GM19467 (cell line): ENCODE measurements around the gene MRPL34.
"Not testable (repeated sequence)": the region's sequence is repeated elsewhere in the genome, so short reads cannot be mapped to it uniquely, and the experiment has no call there.

ENCODE experiments used
- ATAC-seq: cut with Tn5 transposase; IDR thresholded peaks from one replicate; pipeline ENCODE4 v1.9.1; 2021; ENCODE audit warnings: mild to moderate bottlenecking, moderate library complexity; ENCODE audit not compliant: unreplicated experiment

MRPL34 gene

DNA sequence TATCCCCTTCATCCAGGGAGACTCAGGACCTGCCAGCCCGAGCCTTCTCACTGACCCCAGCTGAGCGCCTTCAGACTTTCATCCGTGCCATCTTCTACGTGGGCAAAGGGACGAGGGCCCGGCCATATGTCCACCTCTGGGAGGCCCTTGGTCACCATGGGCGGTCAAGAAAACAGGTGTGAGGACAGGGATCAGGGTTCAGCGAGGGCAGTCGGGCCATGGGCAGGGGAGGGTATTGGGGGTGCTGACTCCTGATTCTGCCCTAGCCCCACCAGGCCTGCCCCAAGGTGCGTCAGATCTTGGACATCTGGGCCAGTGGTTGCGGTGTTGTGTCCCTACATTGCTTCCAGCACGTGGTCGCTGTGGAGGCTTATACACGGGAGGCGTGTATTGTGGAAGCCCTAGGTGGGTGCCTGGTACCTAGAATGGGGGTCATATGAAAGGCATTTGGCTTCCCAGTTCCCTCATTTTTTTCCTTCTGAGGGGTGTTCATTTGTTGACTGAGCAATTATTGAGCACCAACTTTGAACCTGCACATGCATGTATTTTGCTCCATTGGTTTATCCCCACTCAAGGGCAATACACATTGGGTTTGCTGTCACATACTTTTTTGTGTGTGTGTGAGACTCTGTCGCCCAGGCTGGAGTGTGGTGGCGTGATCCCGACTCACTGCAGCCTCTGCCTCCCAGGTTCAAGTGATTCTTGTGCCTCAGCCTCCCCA is 20.1 kb upstream of the MRPL34 start:
- ATAC-seq, result no peak

- ATAC-seq, result no peak
Observed at GRCh38 chr19:17286263-17286662, 19.4 kb upstream of the MRPL34 start.

GRCh38 chr19:17286752-17287151 is 18.9 kb upstream of the MRPL34 start:
- ATAC-seq, result no peak

GRCh38 chr19:17289489-17289888 is 16.2 kb upstream of the MRPL34 start:
- ATAC-seq, result no peak

DNA sequence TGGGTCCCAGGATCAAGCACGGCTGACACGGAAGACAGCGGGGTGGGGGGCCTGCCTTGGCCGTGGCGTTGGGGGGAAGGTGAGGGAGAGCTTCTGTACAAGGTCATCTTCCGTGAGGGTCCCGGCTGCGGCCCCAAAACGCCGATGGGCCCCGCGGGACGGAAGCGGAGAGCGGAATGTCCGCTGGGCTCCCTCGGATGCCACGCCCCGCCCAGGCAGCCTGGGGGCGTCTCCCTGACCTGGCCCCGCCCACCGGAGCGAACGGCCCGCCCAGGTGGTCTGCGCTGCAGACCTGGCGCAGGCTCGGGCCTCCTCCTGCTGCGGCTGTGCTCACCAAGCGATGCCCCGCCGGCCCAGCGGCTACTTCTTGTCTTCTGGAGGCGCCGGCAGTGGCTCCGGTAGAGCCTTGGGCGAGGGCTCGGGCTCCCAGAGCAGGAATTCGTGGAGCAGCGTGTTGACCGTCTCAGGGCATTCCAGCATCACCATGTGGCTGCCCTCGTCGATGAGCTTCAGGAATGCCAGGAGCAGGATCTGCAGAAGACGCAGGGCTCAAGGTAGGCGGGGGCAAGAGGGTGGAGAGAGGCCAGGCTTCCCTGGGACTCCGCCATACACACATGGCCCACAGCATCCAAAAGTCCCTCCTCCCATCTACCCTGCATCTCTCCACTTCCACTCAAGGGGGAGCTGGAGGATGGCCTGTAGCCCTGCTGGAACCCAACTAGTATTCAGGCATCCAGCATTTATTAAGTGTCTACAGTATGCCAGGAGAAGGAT is 13.2 kb upstream of the MRPL34 start:
- ATAC-seq, result peak; percentile 55

DNA sequence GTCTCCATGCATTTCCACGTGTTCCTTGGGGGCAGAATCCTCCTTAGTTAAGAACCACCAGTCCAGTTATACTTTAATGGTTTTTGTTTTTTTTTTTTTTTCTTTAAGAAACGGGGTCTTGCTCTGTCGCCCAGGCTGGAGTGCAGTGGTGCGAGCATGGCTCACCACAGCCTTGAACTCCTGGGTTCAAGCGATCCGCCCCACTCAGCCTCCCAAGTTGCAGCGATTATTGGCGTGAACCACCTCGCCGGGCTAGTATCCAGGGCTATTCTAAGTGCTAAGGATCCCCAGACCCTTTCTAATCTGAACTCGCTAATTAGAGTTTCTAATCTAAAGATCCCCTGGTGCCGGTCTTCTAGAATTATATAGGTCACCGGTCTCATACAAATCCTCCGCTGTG is 12.1 kb upstream of the MRPL34 start:
- no peak for ATAC-seq

GRCh38 chr19:17294051-17294891 is 11.4 kb upstream of the MRPL34 start:
- ATAC-seq, result no peak

DNA sequence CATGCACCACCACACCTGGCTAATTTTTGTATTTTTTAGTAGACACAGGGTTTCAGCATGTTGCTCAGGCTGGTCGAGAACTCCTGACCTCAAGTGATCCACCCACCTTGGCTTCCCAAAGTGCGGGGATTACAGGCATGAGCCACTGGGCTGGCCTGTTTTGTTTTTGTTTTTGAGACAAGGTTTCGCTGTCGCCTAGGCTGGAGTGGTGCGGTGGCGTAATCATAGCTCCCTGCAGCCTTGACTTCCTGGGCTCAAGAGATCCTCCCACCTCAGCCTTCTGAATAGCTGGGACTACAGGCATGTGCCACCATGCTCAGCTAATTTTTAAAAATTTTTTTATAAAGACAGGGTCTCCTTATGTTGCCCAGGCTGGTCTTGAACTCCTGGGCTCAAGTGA is 10.1 kb upstream of the MRPL34 start:
- not testable (repeated sequence) for ATAC-seq

- ATAC-seq, result no peak
Observed at GRCh38 chr19:17296273-17296672, 9.4 kb upstream of the MRPL34 start.

DNA sequence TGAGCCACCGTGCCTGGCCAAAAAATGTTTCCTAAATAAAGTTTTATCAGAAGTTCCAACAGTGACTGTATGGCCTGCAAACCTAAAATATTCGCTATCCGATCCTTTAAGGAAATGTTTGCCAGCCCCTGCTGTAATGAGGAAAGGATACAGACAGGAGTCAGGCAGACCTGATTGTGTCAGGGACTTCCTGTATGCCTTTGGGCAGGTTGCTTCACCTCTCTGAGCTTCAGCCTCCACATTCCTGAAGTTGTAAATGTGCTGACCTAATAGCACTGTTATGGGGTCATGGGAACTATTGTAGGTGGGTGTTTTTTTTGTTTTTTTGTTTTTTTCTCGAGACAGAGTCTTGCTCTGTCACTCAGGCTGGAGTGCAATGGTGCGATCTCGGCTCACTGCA is 8.7 kb upstream of the MRPL34 start:
- ATAC-seq, result no peak

DNA sequence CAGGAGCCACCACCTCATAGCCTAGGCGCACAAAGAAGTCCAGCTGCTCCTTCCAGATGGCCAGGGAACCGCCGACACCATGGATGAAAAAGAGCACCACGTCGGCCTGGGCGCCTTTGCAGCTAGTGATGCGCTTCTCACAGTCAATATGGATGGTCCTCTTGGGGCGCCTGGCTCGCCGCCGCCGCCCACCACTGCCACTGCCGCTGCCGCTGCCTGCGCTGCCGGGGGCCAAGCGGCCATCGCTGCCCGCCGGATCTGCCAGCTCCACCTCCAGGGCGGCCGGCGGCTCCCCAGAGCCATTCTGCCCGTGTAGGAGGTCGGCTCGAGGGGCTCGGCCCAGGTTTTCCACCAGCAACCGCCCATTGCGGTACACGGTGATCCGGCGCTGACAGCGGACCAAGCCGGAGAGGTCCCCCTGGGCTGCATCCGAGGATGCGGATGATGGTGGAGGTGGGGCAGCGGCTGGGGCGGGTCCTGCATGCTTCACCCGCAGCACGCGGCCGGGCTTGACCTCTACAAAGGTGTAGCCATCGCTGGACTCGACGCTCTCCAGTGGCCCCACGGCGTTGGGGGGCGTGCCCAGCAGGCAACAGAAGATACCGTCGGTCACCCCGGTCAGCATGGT is 4.6 kb upstream of the MRPL34 start:
- no peak for ATAC-seq

DNA sequence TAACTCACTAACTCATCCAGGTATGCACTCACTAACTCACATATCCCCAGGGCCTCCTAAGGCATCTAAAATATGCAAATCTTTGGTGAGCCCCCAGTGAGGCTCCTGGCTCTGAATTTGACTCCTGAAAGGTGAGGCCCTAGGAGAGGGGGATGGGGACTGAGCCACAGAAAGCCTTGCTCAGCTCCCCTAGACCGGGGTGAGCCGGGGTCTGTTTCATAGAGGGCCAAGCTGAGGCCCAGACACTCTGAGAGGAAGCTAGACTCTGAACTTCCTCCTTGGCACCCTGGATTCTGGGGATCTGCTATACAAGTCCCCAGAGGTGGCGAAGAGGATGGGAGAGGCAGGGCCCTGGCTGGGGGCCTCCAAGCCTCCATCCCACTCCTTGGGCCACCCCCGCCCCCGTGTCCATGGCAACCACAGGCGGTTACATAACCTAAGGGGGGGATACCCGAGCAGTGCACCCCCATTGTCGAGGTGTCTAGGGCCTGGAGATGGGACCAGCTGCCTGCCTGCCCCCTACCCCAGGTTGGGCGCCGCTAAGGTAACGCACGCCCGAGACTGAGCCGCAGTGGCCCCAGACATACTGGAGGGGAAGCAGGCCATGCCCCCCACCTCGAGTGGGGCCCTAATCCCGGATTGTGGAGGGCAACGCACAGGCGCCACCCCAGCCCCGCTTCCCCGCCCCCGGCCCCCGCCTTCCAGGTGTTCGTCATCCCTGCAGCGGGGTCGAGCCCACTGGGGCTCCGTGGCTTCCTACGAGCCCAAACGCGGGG is 3.1 kb upstream of the MRPL34 start:
- ATAC-seq, result no peak

GRCh38 chr19:17303167-17303939 is 2.3 kb upstream of the MRPL34 start, which contains the start of gene ABHD8:
ABHD8 (minus strand) TSS chr19:17303425; CDS start chr19:17301616, 1,809 bp downstream.
- peak; percentile 46 for ATAC-seq

GRCh38 chr19:17303940-17304267 is 1.8 kb upstream of the MRPL34 start:
- ATAC-seq, result no peak

DNA sequence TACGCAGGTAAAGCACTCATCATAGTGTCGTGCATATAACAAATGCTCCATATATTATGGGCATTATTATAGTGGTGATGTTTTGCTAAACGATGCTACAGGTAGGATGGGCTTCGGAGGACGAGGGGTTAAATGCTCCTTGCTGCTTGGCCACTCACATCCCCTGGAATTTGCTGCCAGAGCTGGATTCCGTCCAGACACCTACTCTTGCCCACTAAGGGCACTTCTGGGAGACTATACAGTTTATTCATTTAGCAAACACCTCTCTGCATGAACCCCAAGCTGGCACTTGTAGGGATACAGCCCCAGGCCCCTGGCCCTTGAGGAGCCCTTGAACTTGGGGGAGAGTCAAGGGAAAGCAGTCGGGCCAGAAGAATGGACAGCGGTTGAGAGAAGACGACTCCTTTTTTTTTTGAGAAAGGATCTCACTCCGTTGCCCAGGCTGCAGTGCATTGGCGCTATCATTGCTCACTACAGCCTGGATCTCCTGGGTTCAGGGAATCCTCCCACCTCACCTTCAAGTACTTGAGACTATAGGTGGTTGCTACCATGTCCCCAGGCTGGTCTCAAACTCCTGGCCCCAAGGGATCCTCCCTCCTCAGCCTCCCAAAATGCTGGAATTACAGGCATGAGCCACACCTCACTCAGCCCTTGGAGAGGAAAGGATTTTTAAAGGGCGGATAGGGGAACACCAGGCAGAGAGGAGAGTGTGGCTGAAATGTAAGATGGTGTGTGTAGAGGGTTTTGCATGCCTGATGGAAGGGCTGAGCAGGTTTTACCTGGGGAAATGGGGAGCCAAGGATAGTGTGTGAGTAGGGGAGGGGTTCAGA is 1.1 kb upstream of the MRPL34 start:
- ATAC-seq, result no peak

- ATAC-seq, result no peak
Observed at GRCh38 chr19:17305216-17305516, 506 bp upstream of the MRPL34 start.

GRCh38 chr19:17306285-17306714 is 628 bp downstream of the MRPL34 start:
- ATAC-seq, result no peak

- ATAC-seq, result no peak
Observed at GRCh38 chr19:17307876-17308377, 2.3 kb downstream of the MRPL34 start.
